ENCODE results near the gene EIF2B4.

The EIF2B4 gene

DNA sequence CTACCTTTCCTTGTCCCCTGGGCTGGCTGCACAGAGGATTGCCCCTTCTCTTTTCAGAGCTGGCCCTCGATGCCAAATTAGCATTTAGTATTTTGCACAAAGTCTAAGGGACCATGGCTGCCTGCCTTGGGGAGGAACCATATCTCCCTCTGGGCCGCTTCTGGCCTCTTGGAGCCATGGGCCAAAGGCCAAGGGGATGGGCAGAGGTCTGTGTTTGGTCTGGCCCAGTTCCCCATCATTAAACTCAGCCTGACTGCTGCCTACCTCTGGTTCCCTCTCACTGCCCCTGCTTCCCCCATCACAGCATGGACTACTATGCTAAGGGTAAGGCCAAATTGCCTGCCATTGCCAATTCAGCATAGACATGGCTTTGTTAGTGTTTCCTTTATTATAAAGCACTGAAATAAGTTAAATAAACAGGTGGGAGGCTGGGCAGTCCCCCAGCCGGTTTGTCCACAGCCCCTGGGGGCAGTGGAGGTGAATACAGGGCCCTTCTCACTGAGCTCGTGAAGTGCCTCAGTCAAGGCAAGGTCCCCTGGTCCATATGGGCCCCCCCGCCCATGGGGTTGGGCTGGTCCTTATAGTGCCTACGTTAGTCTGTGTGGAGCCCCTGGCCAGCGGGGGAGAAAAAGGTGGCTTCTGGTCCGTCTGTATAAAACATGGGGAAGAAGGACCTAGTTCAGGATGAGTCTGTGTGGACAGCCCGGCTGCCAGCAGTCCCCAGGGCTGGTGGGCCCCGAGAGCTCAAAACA is 6.9 kb upstream of the EIF2B4 start:
- TF ChIP-seq, protein P1, sequence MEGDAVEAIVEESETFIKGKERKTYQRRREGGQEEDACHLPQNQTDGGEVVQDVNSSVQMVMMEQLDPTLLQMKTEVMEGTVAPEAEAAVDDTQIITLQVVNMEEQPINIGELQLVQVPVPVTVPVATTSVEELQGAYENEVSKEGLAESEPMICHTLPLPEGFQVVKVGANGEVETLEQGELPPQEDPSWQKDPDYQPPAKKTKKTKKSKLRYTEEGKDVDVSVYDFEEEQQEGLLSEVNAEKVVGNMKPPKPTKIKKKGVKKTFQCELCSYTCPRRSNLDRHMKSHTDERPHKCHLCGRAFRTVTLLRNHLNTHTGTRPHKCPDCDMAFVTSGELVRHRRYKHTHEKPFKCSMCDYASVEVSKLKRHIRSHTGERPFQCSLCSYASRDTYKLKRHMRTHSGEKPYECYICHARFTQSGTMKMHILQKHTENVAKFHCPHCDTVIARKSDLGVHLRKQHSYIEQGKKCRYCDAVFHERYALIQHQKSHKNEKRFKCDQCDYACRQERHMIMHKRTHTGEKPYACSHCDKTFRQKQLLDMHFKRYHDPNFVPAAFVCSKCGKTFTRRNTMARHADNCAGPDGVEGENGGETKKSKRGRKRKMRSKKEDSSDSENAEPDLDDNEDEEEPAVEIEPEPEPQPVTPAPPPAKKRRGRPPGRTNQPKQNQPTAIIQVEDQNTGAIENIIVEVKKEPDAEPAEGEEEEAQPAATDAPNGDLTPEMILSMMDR (IDR thresholded peaks at IDR 0.05; ENCODE audit: extremely low read depth, missing control alignments): no peak
- DNase-seq (ENCODE audit: low spot score): no peak

DNA sequence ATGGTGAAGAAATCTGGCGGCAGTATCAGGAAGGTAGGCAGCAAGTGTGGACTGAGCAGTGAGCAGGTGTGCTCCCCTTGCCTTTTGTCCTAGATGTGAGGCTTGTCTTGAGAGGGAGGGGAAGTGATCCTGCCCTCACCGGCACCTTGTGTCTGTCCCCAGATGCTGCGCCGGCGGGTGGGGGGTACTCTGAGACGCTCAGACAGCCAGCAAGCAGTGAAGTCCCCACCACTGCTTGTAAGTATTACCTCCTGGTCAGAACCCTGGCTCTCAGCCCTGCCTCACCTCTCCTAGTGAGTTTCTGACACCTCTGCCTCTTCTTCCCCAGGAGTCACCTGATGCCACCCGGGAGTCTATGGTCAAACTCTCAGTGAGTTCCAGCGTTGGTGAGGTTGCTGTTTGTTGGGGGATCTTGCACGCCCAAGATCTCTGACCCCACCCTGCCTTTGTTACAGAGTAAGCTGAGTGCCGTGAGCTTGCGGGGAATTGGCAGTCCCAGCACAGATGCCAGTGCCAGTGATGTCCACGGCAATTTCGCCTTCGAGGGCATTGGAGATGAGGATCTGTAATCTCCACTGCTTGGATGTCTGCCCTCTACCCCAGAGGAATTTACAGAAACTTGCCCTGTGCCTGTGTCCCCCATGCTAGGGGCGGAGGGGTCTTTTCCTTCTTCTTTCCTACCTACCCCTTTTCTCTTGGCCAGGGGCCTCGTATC is 6.2 kb upstream of the EIF2B4 start:
- no peak for DNase-seq (ENCODE audit: low spot score)
- TF ChIP-seq, protein P1 (IDR thresholded peaks at IDR 0.05; ENCODE audit: extremely low read depth, missing control alignments): no peak

DNA sequence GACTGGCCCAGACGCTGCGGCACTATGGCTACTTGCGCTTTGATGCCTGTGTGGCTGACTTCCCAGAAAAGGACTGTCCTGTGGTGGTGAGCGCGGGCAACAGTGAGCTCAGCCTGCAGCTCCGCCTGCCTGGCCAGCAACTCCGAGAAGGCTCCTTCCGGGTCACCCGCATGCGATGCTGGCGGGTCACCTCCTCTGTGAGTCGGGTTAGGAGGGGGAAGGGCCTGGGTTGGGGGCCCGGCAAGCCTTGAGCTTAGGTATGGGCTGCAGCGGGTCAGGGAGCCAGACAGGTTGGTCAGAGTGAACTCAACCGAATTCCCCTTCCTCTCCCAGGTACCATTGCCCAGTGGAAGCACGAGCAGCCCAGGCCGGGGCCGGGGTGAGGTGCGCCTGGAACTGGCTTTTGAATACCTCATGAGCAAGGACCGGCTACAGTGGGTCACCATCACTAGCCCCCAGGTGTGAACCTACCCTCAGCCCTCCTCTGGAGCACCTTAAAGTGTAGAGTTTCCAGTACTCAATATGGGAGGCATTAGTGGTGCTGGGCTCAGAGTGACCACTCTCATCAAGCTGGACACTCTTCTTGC is 5.5 kb upstream of the EIF2B4 start:
- no peak for DNase-seq (ENCODE audit: low spot score)
- TF ChIP-seq, protein P1 (IDR thresholded peaks at IDR 0.05; ENCODE audit: extremely low read depth, missing control alignments): no peak

DNA sequence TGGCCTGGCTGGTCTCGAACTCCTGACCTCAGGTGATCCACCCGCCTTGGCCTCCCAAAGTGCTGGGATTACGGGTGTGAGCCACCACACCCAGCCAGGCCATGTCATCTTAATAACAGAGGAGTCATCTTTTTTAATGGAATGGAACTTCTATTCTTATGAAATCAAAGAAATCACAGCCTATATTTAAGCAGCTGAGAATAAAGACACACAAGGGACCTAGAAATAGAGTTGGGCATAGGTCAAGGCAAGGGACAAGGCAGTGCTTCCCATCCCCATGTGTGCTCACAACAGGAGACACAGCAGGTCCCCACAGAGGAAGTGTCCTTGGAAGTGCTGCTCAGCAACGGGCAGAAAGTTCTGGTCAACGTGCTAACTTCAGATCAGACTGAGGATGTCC is 3.4 kb upstream of the EIF2B4 start:
- DNase-seq (ENCODE audit: low spot score): no peak
- TF ChIP-seq, protein P1 (IDR thresholded peaks at IDR 0.05; ENCODE audit: extremely low read depth, missing control alignments): no peak

DNA sequence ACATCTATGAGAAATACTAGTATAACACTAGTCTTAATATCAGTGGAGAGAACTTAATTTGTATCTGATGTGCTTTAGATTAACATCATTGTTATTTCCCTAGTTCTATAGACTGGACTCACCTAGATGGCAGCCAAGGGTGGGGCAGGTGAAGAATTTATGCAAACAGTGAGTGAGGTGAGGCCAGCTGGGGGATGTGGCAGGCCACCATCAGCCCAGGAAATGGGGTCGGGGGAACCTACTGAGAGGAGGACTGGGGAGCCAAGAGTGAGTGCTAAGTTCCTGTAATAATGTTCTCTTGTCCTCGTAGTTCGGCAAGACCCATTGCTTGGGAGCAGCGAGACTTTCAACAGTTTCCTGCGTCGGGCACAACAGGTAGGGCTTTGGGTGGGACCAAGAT is 2.8 kb upstream of the EIF2B4 start:
- TF ChIP-seq, protein P1 (IDR thresholded peaks at IDR 0.05; ENCODE audit: extremely low read depth, missing control alignments): no peak

DNA sequence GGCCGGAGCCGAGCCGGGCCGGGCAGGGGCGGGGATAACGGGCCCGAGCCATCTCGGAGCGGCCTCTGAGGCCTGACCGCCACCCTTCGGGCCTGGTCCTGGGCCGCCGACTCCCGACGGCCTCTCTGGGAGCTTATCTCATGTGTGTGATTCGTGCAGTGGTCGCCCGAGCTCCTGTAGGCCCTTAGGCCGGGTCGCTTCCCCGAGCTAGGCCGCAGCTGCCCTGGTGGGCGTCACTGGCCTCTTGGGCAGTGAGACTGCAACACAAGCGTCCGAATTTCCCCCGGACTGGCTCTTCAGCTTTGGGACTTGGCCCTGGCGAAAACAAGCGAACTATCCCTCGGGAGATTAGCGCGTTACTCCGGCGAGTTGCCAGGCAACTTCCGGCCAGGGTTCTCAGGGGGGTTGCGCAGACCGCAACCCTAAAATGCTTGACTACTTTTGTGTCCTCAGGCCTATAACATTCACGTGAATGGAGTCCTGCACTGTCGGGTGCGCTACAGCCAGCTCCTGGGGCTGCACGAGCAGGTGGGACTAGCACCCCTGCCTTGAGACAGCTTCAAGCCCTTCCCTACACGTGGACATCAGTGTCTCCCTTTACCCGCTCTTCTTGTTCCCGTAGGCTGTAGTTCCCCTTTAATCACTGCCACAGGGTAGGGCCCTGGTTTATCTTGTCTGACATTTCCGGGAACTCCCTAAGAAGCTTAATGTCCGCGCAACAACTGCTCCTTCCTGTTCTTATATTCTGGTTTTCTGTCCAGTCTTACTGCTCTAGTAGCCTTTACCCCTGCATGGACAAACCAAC is 880 bp upstream of the EIF2B4 start:
- peak; percentile 45 for DNase-seq (ENCODE audit: low spot score)
- TF ChIP-seq, protein P1 (IDR thresholded peaks at IDR 0.05; ENCODE audit: extremely low read depth, missing control alignments): no peak

More for the DNA sequence above, 2.8 kb upstream of the EIF2B4 start:
- no peak for DNase-seq (ENCODE audit: low spot score)
